ENCODE results near the gene EXOG.

EXOG gene

DNA sequence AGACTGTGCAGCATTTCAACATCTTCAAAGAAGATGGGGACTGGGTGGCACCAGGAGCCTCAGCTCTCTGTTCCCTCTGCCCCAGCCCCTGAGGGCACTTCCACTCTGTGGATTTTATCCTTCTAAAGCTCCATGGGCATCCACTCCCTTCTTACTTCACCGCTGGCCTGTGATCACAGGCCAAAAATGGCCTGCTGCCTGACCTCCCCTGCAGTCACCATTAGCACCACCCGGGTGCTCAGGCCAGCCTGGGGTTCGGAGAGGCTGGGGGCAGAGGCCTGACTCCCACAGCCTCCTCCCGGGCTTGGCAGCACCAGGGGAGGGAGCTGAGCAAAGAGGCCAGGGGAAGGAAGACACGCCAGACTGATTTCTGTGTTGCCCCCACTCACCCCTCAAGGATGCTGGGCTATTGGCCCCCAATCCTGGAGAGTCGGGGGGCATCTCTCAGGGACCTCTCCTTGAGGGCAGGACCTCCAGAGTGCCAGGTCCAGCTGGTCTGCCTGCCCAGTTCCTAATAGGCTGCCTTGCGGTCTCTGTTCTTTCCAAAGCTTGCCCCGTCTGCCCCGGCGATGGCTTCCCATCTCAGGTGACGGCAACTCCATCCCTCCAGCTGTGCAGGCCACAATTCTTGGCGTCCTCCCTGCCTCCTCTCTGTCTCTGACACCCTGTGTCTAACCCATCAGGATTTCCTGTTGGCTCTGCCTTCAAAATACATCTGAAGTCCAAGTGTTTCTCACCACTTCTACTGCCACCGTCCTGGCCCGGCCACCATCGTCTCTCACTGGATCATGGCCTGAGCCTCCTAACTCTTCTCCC is 67.1 kb downstream of the EXOG start:
- no peak for TF ChIP-seq SIN3A (IDR thresholded peaks at IDR 0.05; ENCODE audit: borderline replicate concordance, insufficient read depth, low read length)
- no peak for TF ChIP-seq TAF1 (IDR thresholded peaks at IDR 0.05; ENCODE audit: borderline replicate concordance, insufficient read depth, low read length)
- TF ChIP-seq FOXP2 (optimal IDR thresholded peaks at IDR 0.05; ENCODE audit: borderline replicate concordance, extremely low read depth, extremely low read length, insufficient read depth), result no peak
- no peak for TF ChIP-seq POLR2AphosphoS5 (IDR thresholded peaks at IDR 0.05; ENCODE audit: low read depth, low read length)
- TF ChIP-seq, protein P1, sequence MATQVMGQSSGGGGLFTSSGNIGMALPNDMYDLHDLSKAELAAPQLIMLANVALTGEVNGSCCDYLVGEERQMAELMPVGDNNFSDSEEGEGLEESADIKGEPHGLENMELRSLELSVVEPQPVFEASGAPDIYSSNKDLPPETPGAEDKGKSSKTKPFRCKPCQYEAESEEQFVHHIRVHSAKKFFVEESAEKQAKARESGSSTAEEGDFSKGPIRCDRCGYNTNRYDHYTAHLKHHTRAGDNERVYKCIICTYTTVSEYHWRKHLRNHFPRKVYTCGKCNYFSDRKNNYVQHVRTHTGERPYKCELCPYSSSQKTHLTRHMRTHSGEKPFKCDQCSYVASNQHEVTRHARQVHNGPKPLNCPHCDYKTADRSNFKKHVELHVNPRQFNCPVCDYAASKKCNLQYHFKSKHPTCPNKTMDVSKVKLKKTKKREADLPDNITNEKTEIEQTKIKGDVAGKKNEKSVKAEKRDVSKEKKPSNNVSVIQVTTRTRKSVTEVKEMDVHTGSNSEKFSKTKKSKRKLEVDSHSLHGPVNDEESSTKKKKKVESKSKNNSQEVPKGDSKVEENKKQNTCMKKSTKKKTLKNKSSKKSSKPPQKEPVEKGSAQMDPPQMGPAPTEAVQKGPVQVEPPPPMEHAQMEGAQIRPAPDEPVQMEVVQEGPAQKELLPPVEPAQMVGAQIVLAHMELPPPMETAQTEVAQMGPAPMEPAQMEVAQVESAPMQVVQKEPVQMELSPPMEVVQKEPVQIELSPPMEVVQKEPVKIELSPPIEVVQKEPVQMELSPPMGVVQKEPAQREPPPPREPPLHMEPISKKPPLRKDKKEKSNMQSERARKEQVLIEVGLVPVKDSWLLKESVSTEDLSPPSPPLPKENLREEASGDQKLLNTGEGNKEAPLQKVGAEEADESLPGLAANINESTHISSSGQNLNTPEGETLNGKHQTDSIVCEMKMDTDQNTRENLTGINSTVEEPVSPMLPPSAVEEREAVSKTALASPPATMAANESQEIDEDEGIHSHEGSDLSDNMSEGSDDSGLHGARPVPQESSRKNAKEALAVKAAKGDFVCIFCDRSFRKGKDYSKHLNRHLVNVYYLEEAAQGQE (IDR thresholded peaks at IDR 0.05; ENCODE audit: insufficient read depth in 1 of 2, low read depth in 2 of 2, low read length in 2 of 2), result no peak

DNA sequence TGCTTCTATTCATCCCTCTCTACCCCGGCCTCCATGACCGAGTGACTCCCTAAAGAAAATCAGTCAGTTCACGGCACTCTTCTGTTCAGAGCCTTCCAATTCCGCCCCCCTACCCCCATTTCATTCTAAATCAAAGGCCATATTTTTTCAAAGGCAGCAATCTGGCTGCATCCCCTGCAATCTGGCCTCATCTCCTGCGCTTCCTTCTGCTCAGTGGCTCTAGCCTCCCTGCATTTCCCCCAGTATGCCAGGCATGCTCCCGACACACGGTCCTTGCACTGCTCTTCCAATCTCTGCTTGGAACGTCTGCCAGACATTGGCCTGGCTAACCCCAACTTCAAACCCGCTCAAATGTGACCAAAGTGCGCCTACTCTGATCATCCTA is 67.7 kb downstream of the EXOG start:
- TF ChIP-seq TAF1 (IDR thresholded peaks at IDR 0.05; ENCODE audit: borderline replicate concordance, insufficient read depth, low read length) (no peak), POLR2AphosphoS5 (IDR thresholded peaks at IDR 0.05; ENCODE audit: low read depth, low read length) (no peak), FOXP2 (optimal IDR thresholded peaks at IDR 0.05; ENCODE audit: borderline replicate concordance, extremely low read depth, extremely low read length, insufficient read depth) (no peak), SIN3A (IDR thresholded peaks at IDR 0.05; ENCODE audit: borderline replicate concordance, insufficient read depth, low read length) (no peak)
- TF ChIP-seq, protein P1 (IDR thresholded peaks at IDR 0.05; ENCODE audit: insufficient read depth in 1 of 2, low read depth in 2 of 2, low read length in 2 of 2), result no peak

DNA sequence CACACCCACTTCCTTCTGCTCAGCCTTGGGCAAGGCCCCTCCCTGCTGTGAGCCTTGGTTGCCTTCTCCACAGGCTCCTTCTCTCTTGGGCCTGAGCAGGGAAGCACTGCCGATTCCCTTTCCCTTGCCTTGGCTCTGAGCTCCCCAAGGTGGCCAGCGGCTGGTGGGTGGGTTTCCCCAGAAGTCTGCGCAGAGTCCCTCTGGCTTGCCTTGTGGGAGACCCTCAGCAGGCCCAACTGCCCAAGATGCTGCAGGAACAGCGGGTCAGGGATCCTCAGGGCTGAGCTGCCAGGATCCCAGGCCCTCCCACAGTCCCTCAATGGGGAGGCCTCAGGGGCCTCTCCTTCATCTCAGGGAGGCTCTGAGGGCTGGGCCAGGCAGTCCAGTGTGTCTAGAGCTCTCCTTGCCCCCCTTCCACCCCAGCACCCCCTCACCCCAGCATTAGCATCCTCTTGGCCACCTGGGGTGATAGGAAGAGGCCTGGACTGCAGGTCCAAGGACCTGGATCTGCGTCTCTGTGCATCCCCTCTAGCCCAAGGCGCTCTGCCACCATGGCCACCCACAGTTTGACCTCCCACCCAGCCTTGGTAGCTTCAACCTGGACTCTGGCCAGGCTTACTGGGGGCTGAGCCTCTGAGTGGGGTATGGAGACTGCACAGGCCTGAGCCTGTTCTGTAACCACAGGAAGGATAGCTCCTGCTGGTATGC is 68.6 kb downstream of the EXOG start:
- TF ChIP-seq, protein P1 (IDR thresholded peaks at IDR 0.05; ENCODE audit: insufficient read depth in 1 of 2, low read depth in 2 of 2, low read length in 2 of 2), result no peak
- TF ChIP-seq SIN3A (IDR thresholded peaks at IDR 0.05; ENCODE audit: borderline replicate concordance, insufficient read depth, low read length) (no peak), FOXP2 (optimal IDR thresholded peaks at IDR 0.05; ENCODE audit: borderline replicate concordance, extremely low read depth, extremely low read length, insufficient read depth) (no peak), POLR2AphosphoS5 (IDR thresholded peaks at IDR 0.05; ENCODE audit: low read depth, low read length) (no peak), TAF1 (IDR thresholded peaks at IDR 0.05; ENCODE audit: borderline replicate concordance, insufficient read depth, low read length) (no peak)

DNA sequence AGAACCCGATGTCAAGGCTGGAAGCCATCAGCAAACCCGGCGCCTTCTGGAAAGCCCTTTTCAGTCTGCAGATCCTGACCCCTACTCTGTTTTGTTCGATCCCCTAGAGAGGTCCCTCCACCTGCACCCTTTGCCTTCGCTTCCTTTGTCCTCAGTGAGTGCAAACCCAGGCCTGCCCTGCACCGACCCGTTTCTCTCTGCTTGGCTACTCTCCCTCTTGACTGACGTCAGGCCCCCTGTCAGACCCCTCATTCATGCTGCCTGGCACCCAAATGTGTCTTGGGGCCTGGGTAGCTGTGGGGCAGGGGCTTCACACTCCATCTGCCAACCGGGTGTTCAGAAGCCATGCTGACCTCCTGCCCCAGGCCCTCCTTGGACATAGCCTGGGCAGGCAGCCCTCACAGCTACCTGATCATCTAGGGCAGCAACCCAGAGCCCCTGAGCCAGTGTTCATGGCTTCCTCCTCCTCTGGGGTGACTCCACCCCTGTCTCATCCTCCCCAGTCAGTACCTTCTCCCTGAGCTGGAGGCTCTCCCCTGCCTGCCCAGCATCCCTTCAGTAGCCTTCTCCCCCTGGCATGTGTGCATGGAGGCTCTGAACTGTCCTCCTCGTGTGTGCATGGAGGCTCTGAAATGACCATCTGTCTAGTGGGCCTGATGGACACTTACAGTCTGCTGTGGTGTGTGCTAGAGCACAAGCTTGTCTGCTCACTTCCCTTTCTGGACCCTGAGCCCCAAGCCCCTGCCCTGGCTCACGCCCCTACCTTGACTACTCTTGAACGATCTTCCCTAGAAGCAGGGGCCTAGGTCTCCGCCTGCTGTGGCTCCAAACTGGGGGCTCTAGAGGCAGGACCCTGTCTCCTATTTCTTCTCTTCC is 69.4 kb downstream of the EXOG start:
- TF ChIP-seq FOXP2 (optimal IDR thresholded peaks at IDR 0.05; ENCODE audit: borderline replicate concordance, extremely low read depth, extremely low read length, insufficient read depth) (no peak), SIN3A (IDR thresholded peaks at IDR 0.05; ENCODE audit: borderline replicate concordance, insufficient read depth, low read length) (no peak), POLR2AphosphoS5 (IDR thresholded peaks at IDR 0.05; ENCODE audit: low read depth, low read length) (no peak), TAF1 (IDR thresholded peaks at IDR 0.05; ENCODE audit: borderline replicate concordance, insufficient read depth, low read length) (no peak)
- TF ChIP-seq, protein P1 (IDR thresholded peaks at IDR 0.05; ENCODE audit: insufficient read depth in 1 of 2, low read depth in 2 of 2, low read length in 2 of 2), result no peak

All from PFSK-1 (cell line).